CD4-positive, alpha-beta T cell (primary cell): ENCODE data around the gene GAS2L1. TPM values are rescaled to one million over a fixed set of nuclear protein-coding genes. Genes with fewer than 3 reads are reported as not detected.

Source experiments
- ATAC-seq: fragments of 200-7000 bp; cut with Tn5 transposase; one replicate; pipeline ENCODE4 v1.10.0; 2022; ENCODE audit warnings: mild to moderate bottlenecking; ENCODE audit not compliant: poor library complexity
- CTCF ChIA-PET: fragments of 350-600 bp; sonication (Branson Sonifier 250); formaldehyde crosslinking; loops from one replicate; lab custom pipeline; 2021; ENCODE audit warnings: antibody characterized with exemption, inconsistent platforms; lab: Charles Lee
- POLR2A ChIA-PET: fragments of 350-600 bp; sonication (Branson Sonifier 250); formaldehyde crosslinking; loops from one replicate; lab custom pipeline; 2021; ENCODE audit warnings: antibody characterized with exemption, inconsistent platforms; lab: Charles Lee
- DNase-seq, 14 experiments: peaks; one replicate each; pipeline ENCODE4 v3.0.0-alpha.2; 2013 to 2020; ENCODE audit warnings: mixed read lengths in 2 of 14
- H3K27ac ChIP-seq, 2 donors: one replicate each; pipeline versions ENCODE4 v1.5.1 to v1.7.0; 2013; ENCODE audit warnings: low read length in 2 of 2, low read depth in 1 of 2, mild to moderate bottlenecking in 1 of 2
- H3K27me3 ChIP-seq, 2 experiments: 1 replicate in 1 of 2; 2 replicates in 1 of 2; pipeline versions ENCODE4 v1.6.1 to v1.7.0; 2013; ENCODE audit warnings: low read length in 2 of 2, control low read depth in 1 of 2, mild to moderate bottlenecking in 1 of 2, moderate library complexity in 1 of 2; ENCODE audit not compliant: insufficient read depth in 2 of 2, control insufficient read depth in 1 of 2
- H3K36me3 ChIP-seq: one replicate; pipeline ENCODE4 v1.6.1; 2013; ENCODE audit warnings: low read length, control low read depth; ENCODE audit not compliant: insufficient read depth
- H3K4me1 ChIP-seq: one replicate; pipeline ENCODE4 v1.6.1; 2013; ENCODE audit warnings: low read length, control low read depth; ENCODE audit not compliant: insufficient read depth
- H3K4me3 ChIP-seq: one replicate; pipeline ENCODE4 v1.5.1; 2013; ENCODE audit warnings: mild to moderate bottlenecking, low read length, moderate library complexity
- H3K9me3 ChIP-seq, 2 experiments: 1 replicate in 1 of 2; 2 replicates in 1 of 2; pipeline versions ENCODE4 v1.6.1 to v1.7.0; 2013; ENCODE audit warnings: low read length in 2 of 2, mild to moderate bottlenecking in 2 of 2, control low read depth in 1 of 2, moderate library complexity in 1 of 2; ENCODE audit not compliant: control insufficient read depth in 1 of 2, insufficient read depth in 1 of 2
- H3K27ac Mint-ChIP-seq: one replicate; pipeline ENCODE4 v1.8.0; 2020; ENCODE audit warnings: mixed read lengths
- H3K27me3 Mint-ChIP-seq: one replicate; pipeline ENCODE4 v1.8.0; 2021; ENCODE audit warnings: mixed read lengths
- H3K36me3 Mint-ChIP-seq: one replicate; pipeline ENCODE4 v1.8.0; 2021; ENCODE audit warnings: low read depth, mixed read lengths
- H3K4me1 Mint-ChIP-seq: one replicate; pipeline ENCODE4 v1.8.0; 2021; ENCODE audit warnings: low read depth, mixed read lengths
- H3K4me3 Mint-ChIP-seq: one replicate; pipeline ENCODE4 v1.8.0; 2020; ENCODE audit warnings: mild to moderate bottlenecking, mixed read lengths
- H3K9me3 Mint-ChIP-seq: one replicate; pipeline ENCODE4 v1.8.0; 2020; ENCODE audit warnings: mixed read lengths
- CTCF ChIP-seq: fragments of 200-600 bp; IDR thresholded peaks from one replicate; pipeline ENCODE4 v1.8.0; 2022; ENCODE audit warnings: antibody characterized with exemption, mild to moderate bottlenecking
- intact Hi-C, 2 experiments: fragments of 100-400 bp; cut with DNase I in 1 of 2; cut with micrococcal nuclease in 1 of 2; formaldehyde crosslinking; loops; one replicate each; pipeline versions ENCODE4 v1.15.1 to v1.9.0; 2023 to 2025; cut with DNase I, micrococcal nuclease
- total RNA-seq, 174 experiments: library from RNA in 2 of 174; stranded (reverse) in 2 of 174; gene quantifications; one replicate each; pipeline ENCODE4 v1.2.3 and lab custom pipeline; 2021 to 2026

GAS2L1 gene
- total RNA-seq, 2 experiments from 2014 or later: 0.28 to 0.77 TPM

GRCh38 chr22:29341849-29342127 is 35.3 kb downstream of the GAS2L1 start:
- no peaks in the 10 kb centered on the region for H3K9me3 Mint-ChIP-seq
- H3K4me3 Mint-ChIP-seq: no peak overlapping the region
- Histone ChIP-seq H3K27me3 (no peaks in the 10 kb centered on the region), H3K36me3 (peaks cover 84% of the 10 kb centered on the region), H3K27ac (no peak overlapping the region), H3K4me1 (no peaks in the 10 kb centered on the region), H3K9me3 (no peaks in the 10 kb centered on the region), H3K4me3 (no peak overlapping the region)
- no peak overlapping the region for H3K27ac Mint-ChIP-seq
- ChIA-PET POLR2A (no interaction called here), CTCF (no interaction called here)
- H3K4me1 Mint-ChIP-seq: no peaks in the 10 kb centered on the region
- DNase-seq (no peak), ATAC-seq (no peak)
- intact Hi-C loops: no loop called here
- TF ChIP-seq CTCF: no peak
- H3K27me3 Mint-ChIP-seq: no peaks in the 10 kb centered on the region
- peaks cover 95% of the 10 kb centered on the region for H3K36me3 Mint-ChIP-seq

DNA sequence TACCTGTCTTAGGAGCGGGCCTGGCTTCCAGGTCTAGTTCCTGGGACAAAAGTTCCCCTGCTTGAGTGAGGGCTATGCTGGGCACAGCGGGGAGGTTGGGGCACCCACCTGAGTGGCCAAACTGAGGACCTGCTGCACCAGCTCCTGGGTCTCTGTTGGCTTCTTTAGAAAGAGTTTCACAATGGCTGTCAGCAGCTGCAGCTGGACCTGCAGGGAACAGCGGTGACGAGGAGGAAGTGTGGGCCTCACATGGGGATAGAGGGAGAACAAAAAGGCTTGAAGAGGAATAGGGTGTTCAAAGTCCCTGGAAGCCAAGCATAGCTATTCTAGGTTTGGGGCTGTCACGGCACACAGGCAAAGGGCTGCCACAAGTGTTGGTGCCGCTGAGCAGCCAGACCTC is 35.7 kb downstream of the GAS2L1 start:
- H3K36me3 ChIP-seq: peaks cover 84% of the 10 kb centered on the region
- H3K9me3 ChIP-seq: no peaks in the 10 kb centered on the region
- Mint-ChIP-seq H3K36me3 (peaks cover 95% of the 10 kb centered on the region), H3K9me3 (no peaks in the 10 kb centered on the region), H3K4me1 (no peaks in the 10 kb centered on the region), H3K27me3 (no peaks in the 10 kb centered on the region), H3K27ac (no peak overlapping the region), H3K4me3 (no peak overlapping the region)
- H3K4me3 ChIP-seq: no peak overlapping the region
- ChIA-PET CTCF (no interaction called here), POLR2A (no interaction called here)
- H3K4me1 ChIP-seq: no peaks in the 10 kb centered on the region
- no peak for TF ChIP-seq CTCF
- no peak for DNase-seq
- ATAC-seq: no peak
- intact Hi-C loops: no loop called here
- H3K27ac ChIP-seq: no peak overlapping the region
- no peaks in the 10 kb centered on the region for H3K27me3 ChIP-seq

- Mint-ChIP-seq H3K27ac (no peak overlapping the region), H3K36me3 (peaks cover 95% of the 10 kb centered on the region), H3K4me3 (no peak overlapping the region), H3K27me3 (no peaks in the 10 kb centered on the region), H3K4me1 (no peaks in the 10 kb centered on the region), H3K9me3 (no peaks in the 10 kb centered on the region)
- ATAC-seq: no peak
- no peak overlapping the region for H3K4me3 ChIP-seq
- no peaks in the 10 kb centered on the region for H3K9me3 ChIP-seq
- H3K4me1 ChIP-seq: no peaks in the 10 kb centered on the region
- ChIA-PET CTCF (no interaction called here), POLR2A (no interaction called here)
- H3K27ac ChIP-seq: no peak overlapping the region
- no peak for TF ChIP-seq CTCF
- H3K27me3 ChIP-seq: no peaks in the 10 kb centered on the region
- no peak for DNase-seq
- intact Hi-C loops: no loop called here
- peaks cover 84% of the 10 kb centered on the region for H3K36me3 ChIP-seq
Measured at GRCh38 chr22:29342577-29343312, 36.3 kb downstream of the GAS2L1 start.
